ENCODE data around the gene CDC42BPA. TPM values are rescaled to one million over a fixed set of nuclear protein-coding genes. Genes with fewer than 3 reads are reported as not detected.

Gene CDC42BPA
- total RNA-seq, 2 donors from 2014 or later, result 30.0 to 34.3 TPM

DNA sequence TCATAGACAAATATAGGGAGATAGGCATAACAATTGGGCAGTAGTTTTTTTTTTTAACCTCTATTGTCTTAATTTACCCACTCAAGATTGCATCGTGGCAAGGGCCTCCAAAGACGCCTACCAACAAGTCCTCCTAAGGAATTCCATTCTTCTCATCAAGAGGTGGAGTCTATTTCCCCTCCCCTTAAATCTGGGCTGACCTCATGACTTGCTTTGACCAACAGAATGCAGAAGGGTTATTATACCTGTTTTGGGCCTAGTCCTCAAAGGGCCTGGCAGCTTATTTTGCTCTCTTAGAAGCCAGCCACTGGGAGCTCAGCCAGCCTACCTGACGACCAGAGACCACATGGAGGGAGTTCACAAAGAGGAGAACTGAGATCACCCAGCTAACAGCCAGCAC, 285.9 kb downstream of the CDC42BPA start:
- H3K4me3 Mint-ChIP-seq, result peak overlapping the region; percentile 1
- no peaks in the 10 kb centered on the region for H3K9me3 Mint-ChIP-seq
- H3K9ac ChIP-seq (ENCODE audit: extremely low read depth, low read length, poor library complexity, severe bottlenecking), result no peak overlapping the region
- peaks cover 3% of the 10 kb centered on the region for H3K4me1 ChIP-seq (ENCODE audit: control insufficient read depth, insufficient read depth, low read length)
- peak overlapping the region; percentile 85 for H3K27ac Mint-ChIP-seq
- peak; percentile 63 for DNase-seq
- peaks cover 6% of the 10 kb centered on the region for H3K4me1 Mint-ChIP-seq
- H3K27me3 Mint-ChIP-seq (ENCODE audit: insufficient read depth), result no peaks in the 10 kb centered on the region
- no peak overlapping the region for H3K27ac ChIP-seq (ENCODE audit: low read depth, low read length)
- peaks cover 29% of the 10 kb centered on the region for H3K36me3 Mint-ChIP-seq (ENCODE audit: low read depth)
- no peak overlapping the region for H3K4me3 ChIP-seq (ENCODE audit: low read length)
- TF ChIP-seq, protein P1, sequence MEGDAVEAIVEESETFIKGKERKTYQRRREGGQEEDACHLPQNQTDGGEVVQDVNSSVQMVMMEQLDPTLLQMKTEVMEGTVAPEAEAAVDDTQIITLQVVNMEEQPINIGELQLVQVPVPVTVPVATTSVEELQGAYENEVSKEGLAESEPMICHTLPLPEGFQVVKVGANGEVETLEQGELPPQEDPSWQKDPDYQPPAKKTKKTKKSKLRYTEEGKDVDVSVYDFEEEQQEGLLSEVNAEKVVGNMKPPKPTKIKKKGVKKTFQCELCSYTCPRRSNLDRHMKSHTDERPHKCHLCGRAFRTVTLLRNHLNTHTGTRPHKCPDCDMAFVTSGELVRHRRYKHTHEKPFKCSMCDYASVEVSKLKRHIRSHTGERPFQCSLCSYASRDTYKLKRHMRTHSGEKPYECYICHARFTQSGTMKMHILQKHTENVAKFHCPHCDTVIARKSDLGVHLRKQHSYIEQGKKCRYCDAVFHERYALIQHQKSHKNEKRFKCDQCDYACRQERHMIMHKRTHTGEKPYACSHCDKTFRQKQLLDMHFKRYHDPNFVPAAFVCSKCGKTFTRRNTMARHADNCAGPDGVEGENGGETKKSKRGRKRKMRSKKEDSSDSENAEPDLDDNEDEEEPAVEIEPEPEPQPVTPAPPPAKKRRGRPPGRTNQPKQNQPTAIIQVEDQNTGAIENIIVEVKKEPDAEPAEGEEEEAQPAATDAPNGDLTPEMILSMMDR (conservative IDR thresholded peaks at IDR 0.05), result no peak
- peaks cover 12% of the 10 kb centered on the region for H3K36me3 ChIP-seq (ENCODE audit: control insufficient read depth, insufficient read depth, low read length)
- WGBS, 2 experiments (ENCODE audit: insufficient coverage in 1 of 2, insufficient read length in 1 of 2), result 54 to 74% methylated on average over 3 of the region's 3 CpGs
- H3K27me3 ChIP-seq (ENCODE audit: control insufficient read depth, insufficient read depth, low read length, poor library complexity, severe bottlenecking), result no peaks in the 10 kb centered on the region
- H3K9me3 ChIP-seq (ENCODE audit: control insufficient read depth, low read length), result no peaks in the 10 kb centered on the region

DNA sequence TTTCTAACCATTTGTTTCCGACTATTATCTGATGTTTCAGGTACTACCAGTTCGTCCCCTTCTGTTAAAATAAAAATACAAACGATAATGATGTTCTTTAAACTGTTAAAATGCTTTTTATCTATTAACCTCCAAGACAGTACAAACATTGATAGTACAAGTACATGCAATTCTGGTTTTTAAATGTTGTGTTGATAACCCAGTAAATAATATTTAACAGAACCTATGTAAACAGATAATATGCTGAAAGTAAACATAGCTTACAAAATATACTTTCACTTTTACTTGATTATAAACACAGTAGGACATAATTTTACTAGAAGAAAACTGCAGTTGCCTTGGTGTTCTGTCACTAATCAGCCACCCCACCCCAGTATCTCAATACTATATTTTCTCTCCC, 301.3 kb downstream of the CDC42BPA start:
- peaks cover 7% of the 10 kb centered on the region for H3K9me3 Mint-ChIP-seq

DNA sequence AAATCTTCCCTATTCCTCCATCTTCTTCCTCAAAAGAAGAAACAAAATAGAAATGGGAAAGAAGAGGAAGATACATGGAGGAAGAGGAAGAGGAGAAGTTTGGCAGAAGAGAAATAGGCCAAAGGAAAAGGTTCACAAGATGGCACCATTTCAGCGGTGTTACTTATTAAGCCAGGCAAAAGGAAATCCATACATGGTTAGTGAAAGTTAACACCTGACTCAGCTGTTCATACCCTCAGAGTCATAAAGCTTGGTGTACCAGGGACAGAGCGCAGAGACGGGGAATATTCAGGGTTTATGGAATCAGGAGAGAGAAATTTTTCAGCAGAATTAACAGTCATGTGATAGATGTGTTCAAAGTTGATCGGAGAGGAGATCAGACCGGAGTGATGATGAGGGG, 307.6 kb downstream of the CDC42BPA start:
- H3K27me3 ChIP-seq (ENCODE audit: control insufficient read depth, insufficient read depth, low read length, poor library complexity, severe bottlenecking), result no peaks in the 10 kb centered on the region
- Mint-ChIP-seq H3K27me3 (ENCODE audit: insufficient read depth) (no peaks in the 10 kb centered on the region), H3K4me3 (no peak overlapping the region), H3K36me3 (ENCODE audit: low read depth) (peaks cover 8% of the 10 kb centered on the region), H3K9me3 (no peaks in the 10 kb centered on the region), H3K4me1 (no peaks in the 10 kb centered on the region), H3K27ac (no peak overlapping the region)
- H3K9me3 ChIP-seq (ENCODE audit: control insufficient read depth, low read length), result no peaks in the 10 kb centered on the region
- H3K27ac ChIP-seq (ENCODE audit: low read depth, low read length), result no peak overlapping the region
- no peak overlapping the region for H3K4me3 ChIP-seq (ENCODE audit: low read length)
- H3K36me3 ChIP-seq (ENCODE audit: control insufficient read depth, insufficient read depth, low read length), result peaks cover 7% of the 10 kb centered on the region
- no peak overlapping the region for H3K9ac ChIP-seq (ENCODE audit: extremely low read depth, low read length, poor library complexity, severe bottlenecking)
- WGBS, 2 experiments (ENCODE audit: insufficient coverage in 1 of 2, insufficient read length in 1 of 2), result 90 to 96% methylated on average over 5 of the region's 5 CpGs
- TF ChIP-seq, protein P1 (conservative IDR thresholded peaks at IDR 0.05), result no peak
- no peaks in the 10 kb centered on the region for H3K4me1 ChIP-seq (ENCODE audit: control insufficient read depth, insufficient read depth, low read length)
- no peak for DNase-seq

More for the DNA sequence above, 301.3 kb downstream of the CDC42BPA start:
- Histone ChIP-seq H3K9me3 (ENCODE audit: control insufficient read depth, low read length) (peaks cover 26% of the 10 kb centered on the region), H3K27ac (ENCODE audit: low read depth, low read length) (no peak overlapping the region), H3K27me3 (ENCODE audit: control insufficient read depth, insufficient read depth, low read length, poor library complexity, severe bottlenecking) (no peaks in the 10 kb centered on the region), H3K36me3 (ENCODE audit: control insufficient read depth, insufficient read depth, low read length) (peaks cover 50% of the 10 kb centered on the region), H3K4me3 (ENCODE audit: low read length) (no peak overlapping the region), H3K9ac (ENCODE audit: extremely low read depth, low read length, poor library complexity, severe bottlenecking) (no peak overlapping the region), H3K4me1 (ENCODE audit: control insufficient read depth, insufficient read depth, low read length) (peaks cover 5% of the 10 kb centered on the region)
- WGBS, 2 experiments (ENCODE audit: insufficient coverage in 1 of 2, insufficient read length in 1 of 2), result 95% methylated on average over 3 of the region's 3 CpGs; no CpG with 5 or more reads in 1 of the 2 experiments
- no peak overlapping the region for H3K4me3 Mint-ChIP-seq
- H3K27ac Mint-ChIP-seq, result no peak overlapping the region
- no peaks in the 10 kb centered on the region for H3K27me3 Mint-ChIP-seq (ENCODE audit: insufficient read depth)
- TF ChIP-seq, protein P1 (conservative IDR thresholded peaks at IDR 0.05), result no peak
- peaks cover 42% of the 10 kb centered on the region for H3K36me3 Mint-ChIP-seq (ENCODE audit: low read depth)
- no peak for DNase-seq
- H3K4me1 Mint-ChIP-seq, result no peaks in the 10 kb centered on the region
